PC-9 (cell line): ENCODE measurements around the gene CENPC.

Experiments
- CTCF ChIP-seq: fragments of 200-600 bp; sonication (generic); conservative IDR thresholded peaks from 2 replicates; pipeline ENCODE4 v1.6.1; 2017; ENCODE audit warnings: mixed run types, antibody characterized with exemption, mild to moderate bottlenecking, moderate library complexity
- EZH2 ChIP-seq: fragments of 200-600 bp; sonication (generic); IDR thresholded peaks from 2 replicates; pipeline ENCODE4 v1.8.0; 2017; ENCODE audit warnings: antibody characterized with exemption, low read depth

GRCh38 chr4:67542076-67542475, 3.2 kb downstream of the CENPC start:
- TF ChIP-seq CTCF (no peak), EZH2 (no peak)
